Activated naive CD4-positive, alpha-beta T cell treated with anti-CD3 and anti-CD28 coated beads for 36 hours (primary cell): ENCODE data around the gene HOTAIR. TPM values are rescaled to one million over a fixed set of nuclear protein-coding genes. Genes with fewer than 3 reads are reported as not detected.

ENCODE experiments used
- CTCF ChIA-PET: fragments of 350-600 bp; sonication (Branson Sonifier 250); formaldehyde crosslinking; loops from one replicate; lab custom pipeline; 2021; ENCODE audit warnings: antibody characterized with exemption; lab: Charles Lee
- DNase-seq: peaks from one replicate; pipeline ENCODE4 v3.0.0-alpha.2; 2020
- H3K27ac Mint-ChIP-seq: one replicate; pipeline ENCODE4 v1.8.0; 2021; ENCODE audit warnings: mild to moderate bottlenecking, mixed read lengths
- H3K27me3 Mint-ChIP-seq: one replicate; pipeline ENCODE4 v1.8.0; 2021; ENCODE audit warnings: low read depth, mixed read lengths
- H3K36me3 Mint-ChIP-seq: one replicate; pipeline ENCODE4 v1.8.0; 2021; ENCODE audit warnings: low read depth, mixed read lengths
- H3K4me1 Mint-ChIP-seq: one replicate; pipeline ENCODE4 v1.8.0; 2021; ENCODE audit warnings: low read depth, mixed read lengths
- H3K4me3 Mint-ChIP-seq: one replicate; pipeline ENCODE4 v1.8.0; 2021; ENCODE audit warnings: mild to moderate bottlenecking, moderate library complexity, mixed read lengths
- H3K9me3 Mint-ChIP-seq: one replicate; pipeline ENCODE4 v1.8.0; 2021; ENCODE audit warnings: mixed read lengths
- intact Hi-C: fragments of 100-400 bp; cut with micrococcal nuclease; formaldehyde crosslinking; loops from one replicate; pipeline ENCODE4 v1.15.1; 2023
- total RNA-seq, 2 experiments: library from RNA; stranded (reverse); gene quantifications; one replicate each; pipeline ENCODE4 v1.2.3, GENCODE V29; 2021

The HOTAIR gene
- total RNA-seq, 2 experiments from 2014 or later: not detected

- CTCF ChIA-PET: interaction anchor here (0.7 to 6.8 kb wide), 23 partner anchors 8 to 494 kb away, joined by 3 to 72 read pairs (median 4); partner anchors contain the start of genes HOXC10, HOXC5 and SMUG1
- H3K36me3 Mint-ChIP-seq: no peaks in the 10 kb centered on the region
- peaks cover 86% of the 10 kb centered on the region for H3K27me3 Mint-ChIP-seq
- DNase-seq: peak; percentile 34
- H3K27ac Mint-ChIP-seq: no peak overlapping the region
- intact Hi-C loops: loop anchor here (1.0 kb wide), 1 partner anchor 8 kb away; no protein-coding TSS in a partner anchor
- peaks cover 27% of the 10 kb centered on the region for H3K4me1 Mint-ChIP-seq
- no peaks in the 10 kb centered on the region for H3K9me3 Mint-ChIP-seq
- peak overlapping the region; percentile 48 for H3K4me3 Mint-ChIP-seq
These were observed 34.7 kb upstream of the HOTAIR start for GRCh38 chr12:54009171-54010052.

DNA sequence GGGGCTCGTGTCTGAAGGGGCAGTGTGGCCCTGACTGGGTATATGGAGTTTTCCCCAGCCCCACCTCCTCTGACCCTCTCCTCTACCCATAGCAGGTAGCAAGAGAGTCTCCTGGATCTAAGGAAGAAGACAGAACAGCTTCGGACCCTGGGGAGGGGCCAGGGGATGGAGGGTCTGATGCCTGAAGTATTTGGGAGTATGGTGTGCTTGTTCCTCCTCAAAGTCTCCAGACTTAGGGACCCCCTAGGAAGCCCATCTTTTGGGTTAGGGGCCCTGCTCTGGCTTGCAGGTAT, 33.5 kb upstream of the HOTAIR start:
- no peak overlapping the region for H3K27ac Mint-ChIP-seq
- CTCF ChIA-PET: interaction anchor here (0.6 to 6.8 kb wide), 13 partner anchors 10 to 302 kb away, joined by 3 to 72 read pairs (median 6); partner anchors contain the start of genes HOXC10, HOXC5 and SMUG1
- H3K4me1 Mint-ChIP-seq: peaks cover 27% of the 10 kb centered on the region
- H3K4me3 Mint-ChIP-seq: no peak overlapping the region
- peaks cover 87% of the 10 kb centered on the region for H3K27me3 Mint-ChIP-seq
- no peaks in the 10 kb centered on the region for H3K9me3 Mint-ChIP-seq
- H3K36me3 Mint-ChIP-seq: no peaks in the 10 kb centered on the region
- intact Hi-C loops: no loop called here
- DNase-seq: no peak

- Mint-ChIP-seq H3K27me3 (peaks cover 87% of the 10 kb centered on the region), H3K4me3 (no peak overlapping the region), H3K4me1 (peaks cover 27% of the 10 kb centered on the region), H3K9me3 (no peaks in the 10 kb centered on the region), H3K27ac (no peak overlapping the region), H3K36me3 (no peaks in the 10 kb centered on the region)
- CTCF ChIA-PET: interaction anchor here (0.6 to 6.8 kb wide), 11 partner anchors 10 to 301 kb away, joined by 3 to 72 read pairs (median 8); partner anchors contain the start of genes HOXC10, HOXC5 and SMUG1
- intact Hi-C loops: no loop called here
- DNase-seq: no peak
These were observed 32.9 kb upstream of the HOTAIR start for GRCh38 chr12:54007538-54008259.

- no peaks in the 10 kb centered on the region for H3K9me3 Mint-ChIP-seq
- H3K4me1 Mint-ChIP-seq: peaks cover 30% of the 10 kb centered on the region
- CTCF ChIA-PET: interaction anchor here (0.6 to 6.8 kb wide), 15 partner anchors 10 to 208 kb away, joined by 3 to 72 read pairs (median 5); partner anchors contain the start of genes HOXC10, HOXC5 and SMUG1
- peak overlapping the region; percentile 58 for H3K4me3 Mint-ChIP-seq
- H3K27me3 Mint-ChIP-seq: peaks cover 90% of the 10 kb centered on the region
- DNase-seq: no peak
- intact Hi-C loops: loop anchor here (1.0 kb wide), 5 partner anchors 21 to 202 kb away; partner anchors contain the start of gene HOXC10
- H3K27ac Mint-ChIP-seq: no peak overlapping the region
- no peaks in the 10 kb centered on the region for H3K36me3 Mint-ChIP-seq
These were observed 31.9 kb upstream of the HOTAIR start for GRCh38 chr12:54006559-54007220.

DNA sequence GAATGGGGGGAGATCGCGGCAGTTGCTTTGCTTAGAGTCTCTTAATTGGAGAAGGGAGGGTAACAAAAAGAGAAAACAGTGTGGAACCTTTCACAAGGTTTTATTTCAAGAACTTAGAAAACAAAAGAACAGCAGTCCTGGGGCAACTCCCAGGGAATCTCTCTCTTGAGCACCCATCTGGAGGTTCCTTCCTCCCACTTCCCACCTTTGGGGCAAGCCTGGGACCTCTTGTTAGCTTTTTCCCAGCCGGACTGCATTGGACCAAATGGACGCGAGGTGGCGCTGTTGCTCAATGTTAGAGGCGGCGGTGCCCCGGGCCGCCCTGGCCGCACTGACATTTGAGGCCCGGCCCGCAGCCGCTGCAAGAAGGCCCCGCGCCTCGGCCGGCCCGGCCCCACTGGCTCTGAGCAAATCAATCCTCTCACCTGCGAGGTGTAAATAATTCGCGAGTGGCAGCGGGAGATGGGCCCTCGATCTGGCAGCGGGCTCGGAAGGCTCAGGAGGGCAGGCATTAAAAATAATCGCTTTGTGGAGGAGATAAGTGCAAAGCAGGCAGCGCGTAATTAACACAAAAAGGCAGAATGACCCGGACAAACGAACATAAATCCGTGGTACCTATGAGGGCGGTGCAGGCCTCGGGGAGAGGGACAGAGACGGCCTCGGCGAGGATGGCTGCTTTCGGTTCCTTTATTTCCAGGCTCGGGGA, 31.3 kb upstream of the HOTAIR start:
- DNase-seq: peak; percentile 91
- no peaks in the 10 kb centered on the region for H3K9me3 Mint-ChIP-seq
- no peaks in the 10 kb centered on the region for H3K36me3 Mint-ChIP-seq
- no peak overlapping the region for H3K27ac Mint-ChIP-seq
- CTCF ChIA-PET: interaction anchor here (0.6 to 6.8 kb wide), 21 partner anchors 9 to 261 kb away, joined by 3 to 72 read pairs (median 4); partner anchors contain the start of genes HOXC10, HOXC5 and SMUG1
- intact Hi-C loops: loop anchor here (1.0 kb wide), 5 partner anchors 21 to 202 kb away; partner anchors contain the start of gene HOXC10
- peaks cover 90% of the 10 kb centered on the region for H3K27me3 Mint-ChIP-seq
- H3K4me1 Mint-ChIP-seq: peaks cover 25% of the 10 kb centered on the region
- H3K4me3 Mint-ChIP-seq: peak overlapping the region; percentile 58

GRCh38 chr12:54005531-54005852, 30.7 kb upstream of the HOTAIR start:
- CTCF ChIA-PET: interaction anchor here (0.6 to 6.8 kb wide), 15 partner anchors 11 to 262 kb away, joined by 3 to 72 read pairs (median 5); partner anchors contain the start of genes HOXC10, HOXC5 and SMUG1
- Mint-ChIP-seq H3K4me1 (peaks cover 24% of the 10 kb centered on the region), H3K4me3 (no peak overlapping the region), H3K9me3 (no peaks in the 10 kb centered on the region), H3K27ac (no peak overlapping the region), H3K36me3 (no peaks in the 10 kb centered on the region), H3K27me3 (peaks cover 92% of the 10 kb centered on the region)
- intact Hi-C loops: no loop called here
- no peak for DNase-seq

DNA sequence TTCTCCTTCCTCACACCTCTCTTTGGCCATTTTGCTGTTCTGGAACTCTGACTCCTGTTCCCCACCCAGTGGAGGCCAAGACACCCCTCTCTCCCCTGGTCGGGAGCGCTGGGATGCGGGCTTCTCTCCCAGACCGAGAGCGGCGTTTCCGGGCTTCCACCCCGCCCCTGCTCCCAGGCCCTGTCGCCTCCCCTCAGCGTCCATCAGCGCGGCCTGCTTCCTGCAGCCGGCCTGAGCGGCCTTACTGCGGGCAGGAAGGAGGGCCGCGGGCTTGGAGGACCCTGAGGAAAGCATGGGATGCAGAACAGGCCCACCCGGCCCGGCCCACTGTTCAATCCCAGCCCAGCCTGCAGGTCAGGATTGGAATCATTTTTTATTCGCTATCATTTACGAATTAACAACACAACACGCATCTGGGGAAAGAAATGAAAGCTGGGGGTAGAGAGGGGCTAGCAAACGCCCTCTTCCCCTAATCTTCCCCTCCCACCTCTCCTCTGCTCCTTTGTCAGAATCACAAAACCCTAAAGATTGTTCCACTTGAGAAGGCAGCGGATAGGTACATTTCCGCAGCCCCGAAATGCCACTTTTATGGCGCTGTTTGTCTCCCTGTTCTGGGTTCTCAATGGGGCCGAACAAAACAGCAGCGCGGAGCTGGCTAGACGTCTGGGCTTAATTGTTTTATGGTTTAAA, 30.2 kb upstream of the HOTAIR start:
- Mint-ChIP-seq H3K4me1 (peaks cover 24% of the 10 kb centered on the region), H3K9me3 (no peaks in the 10 kb centered on the region), H3K27ac (no peak overlapping the region), H3K4me3 (no peak overlapping the region), H3K27me3 (peaks cover 92% of the 10 kb centered on the region), H3K36me3 (no peaks in the 10 kb centered on the region)
- no peak for DNase-seq
- CTCF ChIA-PET: interaction anchor here (0.9 to 6.8 kb wide), 14 partner anchors 12 to 202 kb away, joined by 3 to 72 read pairs (median 5); partner anchors contain the start of genes HOXC10, HOXC5 and SMUG1
- intact Hi-C loops: no loop called here

DNA sequence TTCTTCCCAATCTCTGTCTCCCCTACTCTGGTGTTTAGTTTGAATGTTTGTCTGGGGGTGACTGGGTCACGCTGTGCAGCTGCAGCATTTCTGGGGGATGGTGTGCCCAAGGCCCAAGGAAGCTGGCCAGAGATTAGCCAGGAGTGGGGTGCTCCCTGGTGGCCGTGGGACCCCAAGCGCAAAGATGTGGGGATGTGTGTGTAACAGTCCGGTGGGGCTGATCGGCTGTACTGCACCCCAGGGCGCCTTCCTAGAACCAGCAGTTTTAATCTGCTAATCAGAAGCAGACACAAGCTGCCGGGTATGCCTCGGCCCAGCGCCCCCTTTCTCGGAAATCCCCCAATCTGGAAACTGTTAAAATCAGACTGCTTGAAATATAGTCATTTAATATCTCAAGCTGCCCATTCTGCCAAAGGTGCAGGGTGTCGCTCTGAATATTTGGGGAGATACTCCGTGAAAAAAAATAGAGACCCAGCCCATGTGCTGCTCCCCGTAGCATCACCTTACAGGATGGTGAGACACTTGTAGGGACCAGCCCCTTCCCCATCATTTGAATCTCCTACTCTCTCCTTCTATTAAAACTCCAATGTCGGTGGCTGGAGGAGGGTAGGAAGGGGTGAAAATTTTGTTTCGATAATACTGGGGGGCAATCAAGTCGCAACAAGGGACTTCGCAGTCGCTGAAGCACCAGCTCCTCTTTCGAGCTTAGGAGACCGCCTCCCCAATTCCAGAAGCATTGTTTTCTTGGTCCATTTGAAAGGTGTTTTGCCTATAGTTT, 29.5 kb upstream of the HOTAIR start:
- no peak overlapping the region for H3K4me3 Mint-ChIP-seq
- intact Hi-C loops: no loop called here
- peaks cover 89% of the 10 kb centered on the region for H3K27me3 Mint-ChIP-seq
- CTCF ChIA-PET: interaction anchor here (0.9 to 6.8 kb wide), 10 partner anchors 12 to 203 kb away, joined by 3 to 72 read pairs (median 6); partner anchors contain the start of genes HOXC10, HOXC5 and SMUG1
- no peak for DNase-seq
- H3K27ac Mint-ChIP-seq: no peak overlapping the region
- no peaks in the 10 kb centered on the region for H3K36me3 Mint-ChIP-seq
- no peaks in the 10 kb centered on the region for H3K9me3 Mint-ChIP-seq
- peaks cover 20% of the 10 kb centered on the region for H3K4me1 Mint-ChIP-seq

DNA sequence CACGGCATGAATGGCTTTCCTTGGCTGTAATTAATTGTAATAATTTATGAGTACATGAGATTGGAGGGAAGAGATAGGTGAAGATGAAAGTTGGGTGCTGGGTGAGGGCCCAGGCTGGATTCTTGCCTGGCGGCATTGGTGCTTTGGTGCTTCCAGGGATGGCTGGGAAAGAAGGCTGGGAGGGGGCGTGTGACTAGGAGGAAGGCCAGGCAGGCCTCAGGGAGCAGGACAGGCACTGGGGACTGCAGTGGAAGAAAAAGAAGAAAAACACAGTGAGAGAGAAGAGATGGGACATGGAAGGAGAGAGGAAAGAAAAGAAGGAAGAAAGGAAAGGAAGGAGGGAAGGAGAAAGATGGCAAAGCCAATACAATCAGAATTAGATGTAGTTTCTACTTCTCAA, 28.9 kb upstream of the HOTAIR start:
- H3K9me3 Mint-ChIP-seq: no peaks in the 10 kb centered on the region
- CTCF ChIA-PET: interaction anchor here (1.1 to 6.8 kb wide), 7 partner anchors 13 to 203 kb away, joined by 3 to 72 read pairs (median 31); partner anchors contain the start of genes HOXC10 and SMUG1
- H3K4me1 Mint-ChIP-seq: peaks cover 20% of the 10 kb centered on the region
- no peaks in the 10 kb centered on the region for H3K36me3 Mint-ChIP-seq
- peaks cover 92% of the 10 kb centered on the region for H3K27me3 Mint-ChIP-seq
- DNase-seq: no peak
- no peak overlapping the region for H3K4me3 Mint-ChIP-seq
- H3K27ac Mint-ChIP-seq: no peak overlapping the region
- intact Hi-C loops: no loop called here

- no peak for DNase-seq
- H3K4me1 Mint-ChIP-seq: peaks cover 23% of the 10 kb centered on the region
- H3K4me3 Mint-ChIP-seq: no peak overlapping the region
- CTCF ChIA-PET: interaction anchor here (1.7 to 6.8 kb wide), 3 partner anchors 16 to 204 kb away, joined by 5 to 48 read pairs (median 38); partner anchors contain the start of gene HOXC10
- peaks cover 93% of the 10 kb centered on the region for H3K27me3 Mint-ChIP-seq
- H3K36me3 Mint-ChIP-seq: no peaks in the 10 kb centered on the region
- H3K27ac Mint-ChIP-seq: no peak overlapping the region
- intact Hi-C loops: no loop called here
- H3K9me3 Mint-ChIP-seq: no peaks in the 10 kb centered on the region
These were observed 28.2 kb upstream of the HOTAIR start for GRCh38 chr12:54002915-54003389.
